Activated naive CD8-positive, alpha-beta T cell (primary cell): ENCODE data around the gene XIRP1.
"Not testable (repeated sequence)": the region's sequence is repeated elsewhere in the genome, so short reads cannot be mapped to it uniquely, and the experiment has no call there.

ENCODE experiments used
- H3K27ac Mint-ChIP-seq: one replicate; pipeline ENCODE4 v1.8.0; 2021; ENCODE audit warnings: mixed read lengths
- H3K27me3 Mint-ChIP-seq: one replicate; pipeline ENCODE4 v1.8.0; 2021; ENCODE audit warnings: mixed read lengths
- H3K36me3 Mint-ChIP-seq: one replicate; pipeline ENCODE4 v1.8.0; 2021; ENCODE audit warnings: mixed read lengths
- H3K4me1 Mint-ChIP-seq: one replicate; pipeline ENCODE4 v1.8.0; 2021; ENCODE audit warnings: low read depth, mixed read lengths
- H3K4me3 Mint-ChIP-seq: one replicate; pipeline ENCODE4 v1.8.0; 2021; ENCODE audit warnings: mild to moderate bottlenecking, mixed read lengths
- H3K9me3 Mint-ChIP-seq: one replicate; pipeline ENCODE4 v1.8.0; 2021; ENCODE audit warnings: low read depth, mixed read lengths

The XIRP1 gene

GRCh38 chr3:39192490-39193092 is at the start of gene XIRP1:
Gene XIRP1, minus strand, starts transcription at chr3:39192595. Its CDS starts 3,150 bp downstream, at chr3:39189445.
- Mint-ChIP-seq H3K4me3 (peak within 1 kb of the TSS; percentile 81), H3K9me3 (no peaks in the 10 kb centered on the region), H3K27ac (peak within 1 kb of the TSS; percentile 89), H3K36me3 (peaks cover 3% of the 10 kb centered on the region), H3K4me1 (peaks cover 36% of the 10 kb centered on the region), H3K27me3 (no peaks in the 10 kb centered on the region)

- Mint-ChIP-seq H3K36me3 (no peaks in the 10 kb centered on the region), H3K27ac (no peak overlapping the region), H3K4me1 (no peaks in the 10 kb centered on the region), H3K27me3 (peaks cover 7% of the 10 kb centered on the region), H3K4me3 (no peak overlapping the region), H3K9me3 (no peaks in the 10 kb centered on the region)
Measured at GRCh38 chr3:39241561-39241960, 49.2 kb upstream of the XIRP1 start.

DNA sequence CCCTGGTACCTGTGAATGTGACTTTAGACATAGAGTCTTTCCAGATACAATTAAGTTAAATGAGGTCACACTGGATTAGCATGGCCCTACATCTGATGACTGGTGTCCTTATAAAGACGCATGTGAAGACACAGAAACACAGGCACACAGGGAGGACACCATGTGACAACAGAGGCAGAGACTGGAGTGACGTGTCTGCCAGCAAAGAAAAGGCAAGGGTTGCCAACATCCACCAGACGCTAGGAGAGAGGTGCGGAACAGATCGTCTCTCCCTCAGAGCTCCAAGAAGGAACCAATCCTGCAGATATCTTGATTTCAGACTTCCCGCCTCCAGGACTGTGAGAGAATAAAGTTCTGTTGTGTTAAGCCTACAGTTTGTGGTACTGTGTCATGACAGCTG is 44.6 kb upstream of the XIRP1 start:
- peaks cover 12% of the 10 kb centered on the region for H3K27me3 Mint-ChIP-seq
- H3K9me3 Mint-ChIP-seq = no peaks in the 10 kb centered on the region
- no peak overlapping the region for H3K27ac Mint-ChIP-seq
- H3K4me3 Mint-ChIP-seq = no peak overlapping the region
- H3K36me3 Mint-ChIP-seq = no peaks in the 10 kb centered on the region
- H3K4me1 Mint-ChIP-seq = peaks cover 9% of the 10 kb centered on the region

DNA sequence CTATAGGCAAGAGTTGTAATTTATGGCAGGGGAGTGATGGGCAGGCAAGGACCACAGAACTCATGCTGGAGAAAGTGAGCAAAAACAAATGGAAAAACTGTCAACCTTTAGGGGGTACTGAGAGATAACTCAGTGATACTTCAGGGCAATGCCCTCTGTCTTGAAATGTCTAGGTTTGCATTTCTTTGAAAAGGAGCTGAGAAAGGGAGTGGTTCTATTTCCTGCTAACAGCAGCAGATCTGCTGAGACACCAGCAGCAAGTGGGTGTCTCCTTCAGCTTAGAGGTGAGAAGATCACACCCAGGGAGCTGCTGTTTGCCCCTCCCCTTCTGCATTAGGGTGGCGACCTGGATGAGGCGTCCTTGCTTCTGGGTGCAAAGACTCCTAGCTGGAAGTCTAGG is 42.3 kb upstream of the XIRP1 start:
- Mint-ChIP-seq H3K9me3 (no peaks in the 10 kb centered on the region), H3K27me3 (peaks cover 7% of the 10 kb centered on the region), H3K4me1 (peaks cover 9% of the 10 kb centered on the region), H3K27ac (no peak overlapping the region), H3K4me3 (no peak overlapping the region), H3K36me3 (no peaks in the 10 kb centered on the region)

DNA sequence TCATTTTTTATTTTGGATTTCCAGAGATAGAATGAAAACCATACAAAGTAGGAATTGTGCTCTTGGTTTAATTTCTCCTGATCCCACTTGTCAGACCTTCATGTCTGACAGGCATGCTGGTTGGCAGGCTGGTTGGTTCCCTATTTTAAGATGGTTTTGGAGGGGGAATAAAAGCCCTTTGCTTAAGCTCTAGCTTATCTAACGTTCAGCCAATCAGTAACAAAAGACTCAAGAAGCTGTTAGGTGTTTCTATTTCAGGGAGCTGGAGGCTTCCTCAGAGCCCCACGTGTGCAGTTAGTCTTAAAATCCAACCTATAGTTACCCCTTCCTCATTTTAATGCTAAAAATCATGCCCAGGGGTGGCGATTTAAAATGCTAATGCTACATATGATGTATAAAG is 40.5 kb upstream of the XIRP1 start:
- no peak overlapping the region for H3K27ac Mint-ChIP-seq
- H3K4me1 Mint-ChIP-seq = peaks cover 9% of the 10 kb centered on the region
- H3K9me3 Mint-ChIP-seq = no peaks in the 10 kb centered on the region

DNA sequence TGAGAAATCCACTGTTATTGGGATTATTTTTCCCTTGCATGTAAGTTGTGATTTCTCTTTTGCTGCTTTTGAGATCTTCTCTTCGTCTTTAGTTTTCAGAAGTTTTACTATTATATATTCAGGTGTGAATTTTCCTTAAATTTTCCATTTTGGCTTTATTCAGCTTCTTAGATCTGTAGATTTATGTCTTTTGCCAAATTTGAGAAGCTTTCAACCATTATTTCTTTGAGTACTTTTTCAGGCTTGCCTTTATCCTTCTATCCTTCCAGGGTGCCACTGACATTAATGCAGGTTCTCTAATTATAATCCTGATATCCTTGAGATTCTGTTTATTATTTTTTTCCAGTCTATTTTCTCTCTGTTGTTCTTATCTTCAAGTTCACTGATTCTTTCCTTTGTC is 38.1 kb upstream of the XIRP1 start:
- Mint-ChIP-seq H3K27me3 (peaks cover 6% of the 10 kb centered on the region), H3K4me3 (no peak overlapping the region), H3K27ac (no peak overlapping the region), H3K36me3 (no peaks in the 10 kb centered on the region), H3K4me1 (peaks cover 9% of the 10 kb centered on the region), H3K9me3 (no peaks in the 10 kb centered on the region)

More for the DNA sequence above, 40.5 kb upstream of the XIRP1 start:
- Mint-ChIP-seq H3K36me3 (no peaks in the 10 kb centered on the region), H3K4me3 (no peak overlapping the region), H3K27me3 (peaks cover 6% of the 10 kb centered on the region)

DNA sequence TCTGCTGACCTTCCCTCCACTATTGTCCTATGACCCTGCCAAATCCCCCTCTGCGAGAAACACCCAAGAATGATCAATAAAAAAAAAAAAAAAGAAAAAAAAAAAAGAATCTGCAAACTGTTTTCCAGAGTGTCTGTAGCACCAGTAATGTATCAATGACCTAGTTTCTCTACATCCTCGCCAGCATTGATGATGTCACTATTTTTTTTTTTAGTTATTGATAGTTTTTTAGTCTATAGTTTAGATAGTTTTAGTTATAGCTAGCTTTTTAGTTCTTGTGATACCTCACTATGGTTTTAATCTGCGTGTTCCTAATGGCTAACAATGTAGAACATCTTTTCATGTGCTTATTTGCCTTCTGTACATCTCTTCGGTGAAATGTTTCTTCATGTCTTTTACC is 36.1 kb upstream of the XIRP1 start:
- Mint-ChIP-seq H3K36me3 (no peaks in the 10 kb centered on the region), H3K4me3 (no peak overlapping the region), H3K27ac (no peak overlapping the region), H3K9me3 (no peaks in the 10 kb centered on the region), H3K27me3 (peaks cover 5% of the 10 kb centered on the region), H3K4me1 (no peaks in the 10 kb centered on the region)

- not testable (repeated sequence) for H3K9me3 Mint-ChIP-seq, H3K27ac Mint-ChIP-seq, H3K36me3 Mint-ChIP-seq, H3K4me1 Mint-ChIP-seq, H3K27me3 Mint-ChIP-seq, H3K4me3 Mint-ChIP-seq
Measured at GRCh38 chr3:39227596-39227995, 35.2 kb upstream of the XIRP1 start.

DNA sequence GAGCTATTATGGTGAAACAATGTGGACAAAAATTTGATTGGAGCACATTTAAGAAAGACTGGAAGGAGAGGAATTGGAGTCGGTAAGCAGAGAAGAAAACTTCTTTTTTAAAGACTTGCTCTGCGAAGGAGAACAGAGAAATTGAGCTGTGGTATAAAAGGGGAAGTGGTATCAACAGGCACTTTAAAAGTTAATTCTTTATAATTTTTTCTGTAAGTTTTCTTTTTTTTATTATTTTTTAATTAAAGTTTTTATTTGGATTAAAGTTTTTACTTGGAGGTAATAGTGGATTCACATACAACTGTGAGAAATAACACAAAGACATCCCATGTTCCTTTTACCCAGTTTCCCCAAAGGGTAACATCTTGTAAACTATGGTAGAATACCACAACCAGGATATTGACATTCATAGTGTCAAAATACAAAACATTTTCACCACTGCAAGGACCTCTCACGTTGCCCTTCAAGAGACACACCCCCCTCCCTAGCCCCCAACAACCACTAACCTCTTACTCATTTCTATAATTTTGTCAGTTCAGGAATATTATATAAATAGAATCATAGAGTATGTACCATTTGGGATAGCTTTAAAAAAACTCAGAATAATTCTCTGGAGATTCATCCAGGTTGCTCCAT is 33.8 kb upstream of the XIRP1 start:
- Mint-ChIP-seq H3K36me3 (no peaks in the 10 kb centered on the region), H3K9me3 (no peaks in the 10 kb centered on the region), H3K27me3 (peaks cover 7% of the 10 kb centered on the region), H3K27ac (no peak overlapping the region), H3K4me1 (no peaks in the 10 kb centered on the region), H3K4me3 (no peak overlapping the region)

GRCh38 chr3:39224288-39224687 is 31.9 kb upstream of the XIRP1 start:
- Mint-ChIP-seq H3K27me3 (peaks cover 6% of the 10 kb centered on the region), H3K9me3 (no peaks in the 10 kb centered on the region), H3K4me1 (no peaks in the 10 kb centered on the region)

GRCh38 chr3:39222939-39223338 is 30.5 kb upstream of the XIRP1 start:
- Mint-ChIP-seq H3K27me3 (peaks cover 6% of the 10 kb centered on the region), H3K36me3 (no peaks in the 10 kb centered on the region), H3K4me3 (no peak overlapping the region), H3K9me3 (no peaks in the 10 kb centered on the region), H3K27ac (no peak overlapping the region), H3K4me1 (no peaks in the 10 kb centered on the region)

More at GRCh38 chr3:39224288-39224687, 31.9 kb upstream of the XIRP1 start:
- Mint-ChIP-seq H3K36me3 (no peaks in the 10 kb centered on the region), H3K27ac (no peak overlapping the region), H3K4me3 (no peak overlapping the region)

DNA sequence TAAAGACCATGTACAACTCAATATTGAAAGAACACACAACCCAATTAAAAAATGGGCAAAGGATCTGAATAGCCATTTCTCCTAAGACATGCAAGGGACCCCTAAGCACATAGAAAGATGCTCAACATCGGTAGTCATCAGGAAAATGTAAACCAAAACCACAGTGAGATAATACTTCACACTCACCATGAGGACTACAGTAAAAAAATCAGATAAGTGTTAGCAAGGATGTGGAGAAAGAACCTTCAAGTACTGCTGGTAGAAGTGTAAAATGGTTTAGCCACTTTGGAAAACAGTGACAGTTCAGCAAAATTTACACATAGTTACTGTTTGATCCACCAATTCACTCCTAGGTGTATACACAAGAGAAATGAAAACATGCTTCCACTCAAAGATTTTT is 30.1 kb upstream of the XIRP1 start:
- H3K4me1 Mint-ChIP-seq = no peaks in the 10 kb centered on the region
- H3K27ac Mint-ChIP-seq = no peak overlapping the region
- no peaks in the 10 kb centered on the region for H3K9me3 Mint-ChIP-seq
- H3K27me3 Mint-ChIP-seq = peaks cover 6% of the 10 kb centered on the region
- no peaks in the 10 kb centered on the region for H3K36me3 Mint-ChIP-seq
- H3K4me3 Mint-ChIP-seq = no peak overlapping the region

DNA sequence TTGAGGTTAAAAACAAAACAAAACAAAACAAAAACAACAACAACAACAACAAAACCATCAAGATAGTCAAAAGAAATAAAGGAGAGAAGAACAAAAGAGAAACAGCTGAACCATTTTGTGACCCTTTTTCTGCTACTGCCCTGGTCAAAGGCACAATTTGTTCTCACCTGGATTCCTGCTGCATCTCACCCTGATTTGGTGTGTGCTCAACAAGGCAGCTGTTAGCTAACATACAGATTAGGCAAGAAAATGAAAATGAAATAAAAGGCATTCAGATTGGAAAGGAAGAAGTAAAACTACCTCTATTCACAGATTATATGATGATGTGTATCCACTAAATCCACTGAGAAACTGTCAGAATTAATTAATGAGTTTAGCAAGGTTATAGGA is 28.7 kb upstream of the XIRP1 start:
- Mint-ChIP-seq H3K9me3 (no peaks in the 10 kb centered on the region), H3K36me3 (no peaks in the 10 kb centered on the region), H3K27me3 (peaks cover 6% of the 10 kb centered on the region), H3K4me3 (no peak overlapping the region), H3K4me1 (no peaks in the 10 kb centered on the region), H3K27ac (no peak overlapping the region)

GRCh38 chr3:39220407-39221140 is 28.2 kb upstream of the XIRP1 start:
- H3K4me3 Mint-ChIP-seq = no peak overlapping the region

DNA sequence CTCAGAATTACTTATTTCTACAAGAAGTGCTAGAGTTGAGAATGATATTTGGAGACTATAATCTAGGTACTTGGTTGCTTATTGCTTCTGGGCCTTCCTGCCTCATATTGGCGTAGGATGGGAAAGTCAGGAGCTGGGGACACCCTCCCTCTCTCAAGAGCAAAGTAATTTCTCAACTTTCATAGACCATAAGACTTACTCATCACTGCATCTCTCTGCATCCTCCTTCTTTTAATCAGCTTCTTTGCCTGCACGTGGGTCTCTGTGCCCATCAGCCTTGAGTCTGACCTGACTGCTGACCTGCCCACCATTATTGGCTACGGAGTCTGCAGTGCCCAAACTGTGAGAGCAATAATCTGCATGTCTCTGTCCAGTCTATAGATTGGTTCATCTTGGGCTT is 27.3 kb upstream of the XIRP1 start:
- no peak overlapping the region for H3K27ac Mint-ChIP-seq
- H3K4me1 Mint-ChIP-seq = no peaks in the 10 kb centered on the region
- no peaks in the 10 kb centered on the region for H3K36me3 Mint-ChIP-seq
- peaks cover 6% of the 10 kb centered on the region for H3K27me3 Mint-ChIP-seq
- no peaks in the 10 kb centered on the region for H3K9me3 Mint-ChIP-seq
- no peak overlapping the region for H3K4me3 Mint-ChIP-seq

More at GRCh38 chr3:39220407-39221140, 28.2 kb upstream of the XIRP1 start:
- H3K27ac Mint-ChIP-seq = no peak overlapping the region
- no peaks in the 10 kb centered on the region for H3K36me3 Mint-ChIP-seq
- no peaks in the 10 kb centered on the region for H3K9me3 Mint-ChIP-seq
- peaks cover 6% of the 10 kb centered on the region for H3K27me3 Mint-ChIP-seq
- H3K4me1 Mint-ChIP-seq = no peaks in the 10 kb centered on the region
